DOHH2 (cell line): ENCODE data around the gene NOXA1.

ENCODE experiments used
- CTCF ChIP-seq: fragments of 200-600 bp; sonication (generic); IDR thresholded peaks from one replicate; pipeline ENCODE4 v1.5.1; 2014; ENCODE audit warnings: antibody characterized with exemption, mild to moderate bottlenecking, low read depth, low read length; ENCODE audit not compliant: poor library complexity, severe bottlenecking
- EZH2phosphoT487 ChIP-seq: fragments of 200-600 bp; sonication (generic); IDR thresholded peaks from 2 replicates; pipeline ENCODE4 v1.6.1; 2017; ENCODE audit warnings: borderline replicate concordance, mild to moderate bottlenecking, antibody characterized with exemption, low read length, moderate library complexity, mixed read lengths

GRCh38 chr9:137458194-137459151 lies 35.3 kb downstream of the NOXA1 start:
- TF ChIP-seq CTCF = no peak
- no peak for TF ChIP-seq EZH2phosphoT487
